GM21825 (cell line): Measurements from ENCODE around the gene AP4E1.
"Not testable (repeated sequence)": the region's sequence is repeated elsewhere in the genome, so short reads cannot be mapped to it uniquely, and the experiment has no call there.

Experiments used
- ATAC-seq: cut with Tn5 transposase; IDR thresholded peaks from one replicate; pipeline ENCODE4 v1.9.1; 2021; ENCODE audit warnings: mild to moderate bottlenecking, moderate library complexity; ENCODE audit not compliant: unreplicated experiment

AP4E1 gene

GRCh38 chr15:50908209-50909009 is at the start of gene AP4E1:
AP4E1 (plus strand) TSS chr15:50908683; CDS start chr15:50908779, 96 bp downstream.
- ATAC-seq = peak; percentile 51

- no peak for ATAC-seq
Observed at GRCh38 chr15:50860824-50861223, 47.7 kb upstream of the AP4E1 start.

- ATAC-seq = no peak
Observed at GRCh38 chr15:50862553-50862952, 45.9 kb upstream of the AP4E1 start.

GRCh38 chr15:50864873-50865272 is 43.6 kb upstream of the AP4E1 start:
- no peak for ATAC-seq

DNA sequence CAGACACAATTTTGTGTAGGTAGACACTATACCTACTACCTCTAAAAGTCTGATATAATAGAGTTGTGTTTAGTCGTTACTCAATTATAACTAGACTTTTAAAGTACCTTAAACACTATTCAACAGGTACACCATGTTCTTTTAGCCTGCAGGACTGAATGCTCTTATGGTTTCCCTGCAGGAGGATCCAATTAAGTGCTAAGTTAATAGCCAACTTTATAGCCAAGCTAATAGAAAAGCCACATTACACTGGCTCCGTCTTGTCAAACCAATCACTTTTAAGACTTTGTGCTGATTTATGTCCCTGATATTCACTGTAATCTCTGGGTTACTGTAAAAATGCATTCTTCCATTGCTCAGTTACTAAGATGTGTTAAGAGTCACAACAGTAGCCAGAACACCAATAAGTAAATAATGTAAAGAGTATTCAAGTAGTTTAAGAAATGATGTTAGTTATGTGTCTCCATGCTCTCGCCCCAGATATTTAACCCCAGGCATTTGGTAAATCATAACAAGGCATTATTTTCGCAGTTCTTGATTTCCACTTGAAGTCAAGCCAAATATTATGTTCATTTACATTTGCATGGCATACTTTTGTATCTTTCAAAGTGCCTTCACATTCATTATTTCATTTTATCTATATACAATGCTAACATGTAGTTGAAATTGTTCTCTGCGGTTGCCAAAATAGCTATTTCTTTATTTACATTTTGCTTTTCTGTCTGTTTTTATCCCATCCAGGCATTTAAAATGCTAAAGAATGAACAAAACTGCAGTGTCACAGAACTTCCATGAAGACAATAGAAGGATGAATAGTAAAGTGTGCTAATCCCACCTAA is 42.7 kb upstream of the AP4E1 start:
- ATAC-seq = no peak

DNA sequence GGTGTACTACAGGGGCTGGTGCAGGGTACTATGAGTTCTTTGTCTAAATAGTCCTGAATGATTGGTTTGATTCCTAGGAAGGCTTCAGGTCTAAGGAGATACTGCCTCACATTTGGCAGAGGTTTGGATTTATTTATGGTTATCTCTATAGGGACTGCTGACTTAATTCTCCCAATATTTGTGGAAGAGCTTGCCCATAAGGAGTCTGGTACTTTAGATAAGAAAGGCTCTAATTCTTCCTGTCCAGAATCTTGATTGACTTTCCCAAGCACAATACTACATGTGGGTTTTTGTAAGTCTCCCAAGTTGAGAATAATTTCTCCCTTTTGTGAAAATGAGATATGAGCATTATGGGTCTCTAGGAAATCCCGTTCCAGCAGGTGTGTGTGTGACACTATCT is 36.7 kb upstream of the AP4E1 start:
- no peak for ATAC-seq

DNA sequence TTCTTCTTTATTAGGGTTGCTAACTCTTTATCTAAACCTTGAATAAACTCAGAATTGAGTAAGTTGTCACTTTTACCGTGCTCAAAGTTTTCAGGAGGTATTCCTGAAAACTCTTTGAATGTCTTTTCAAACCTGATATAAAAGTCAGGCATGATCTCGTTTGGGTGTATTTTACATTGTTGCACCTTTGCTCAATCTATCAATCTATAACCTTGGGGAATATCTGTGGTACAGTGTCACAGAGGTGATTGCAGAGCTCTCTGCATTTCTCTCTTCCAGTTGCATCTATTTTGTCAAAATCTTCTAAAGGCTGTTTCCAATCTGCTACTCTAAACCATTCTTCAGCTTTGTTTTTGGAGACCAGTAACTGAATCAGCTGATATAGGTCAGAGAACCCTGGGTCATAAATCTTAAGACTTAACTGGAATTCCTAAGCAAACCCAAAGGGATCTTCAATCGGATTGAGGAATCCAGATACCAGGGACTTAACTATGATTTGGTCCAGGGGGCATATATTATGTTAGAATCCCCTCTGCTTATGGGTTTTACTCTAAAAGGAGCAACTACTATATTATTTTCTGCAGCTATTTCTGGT is 35.6 kb upstream of the AP4E1 start:
- no peak for ATAC-seq

DNA sequence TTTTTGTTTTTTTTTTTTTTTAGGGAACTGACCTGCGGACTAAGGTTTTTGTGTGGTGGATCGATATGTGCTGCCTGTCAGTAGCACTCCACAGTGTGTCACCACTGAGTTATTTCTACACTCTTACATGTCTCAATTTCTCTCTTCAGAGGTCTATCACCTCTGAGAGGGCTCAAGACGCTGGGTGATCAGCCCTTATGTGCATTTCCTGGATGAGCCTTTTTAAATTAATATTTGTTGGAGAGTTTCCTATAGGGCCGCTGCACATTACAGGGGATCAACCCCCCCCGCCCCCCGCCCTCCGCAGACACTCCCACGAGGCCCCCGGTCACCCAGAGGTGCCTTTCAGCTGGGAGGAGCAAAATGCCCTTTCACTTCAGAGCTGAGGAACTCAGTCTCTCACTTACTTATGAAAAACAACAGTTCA is 34.5 kb upstream of the AP4E1 start:
- no peak for ATAC-seq

GRCh38 chr15:50875238-50875637 is 33.2 kb upstream of the AP4E1 start:
- not testable (repeated sequence) for ATAC-seq

DNA sequence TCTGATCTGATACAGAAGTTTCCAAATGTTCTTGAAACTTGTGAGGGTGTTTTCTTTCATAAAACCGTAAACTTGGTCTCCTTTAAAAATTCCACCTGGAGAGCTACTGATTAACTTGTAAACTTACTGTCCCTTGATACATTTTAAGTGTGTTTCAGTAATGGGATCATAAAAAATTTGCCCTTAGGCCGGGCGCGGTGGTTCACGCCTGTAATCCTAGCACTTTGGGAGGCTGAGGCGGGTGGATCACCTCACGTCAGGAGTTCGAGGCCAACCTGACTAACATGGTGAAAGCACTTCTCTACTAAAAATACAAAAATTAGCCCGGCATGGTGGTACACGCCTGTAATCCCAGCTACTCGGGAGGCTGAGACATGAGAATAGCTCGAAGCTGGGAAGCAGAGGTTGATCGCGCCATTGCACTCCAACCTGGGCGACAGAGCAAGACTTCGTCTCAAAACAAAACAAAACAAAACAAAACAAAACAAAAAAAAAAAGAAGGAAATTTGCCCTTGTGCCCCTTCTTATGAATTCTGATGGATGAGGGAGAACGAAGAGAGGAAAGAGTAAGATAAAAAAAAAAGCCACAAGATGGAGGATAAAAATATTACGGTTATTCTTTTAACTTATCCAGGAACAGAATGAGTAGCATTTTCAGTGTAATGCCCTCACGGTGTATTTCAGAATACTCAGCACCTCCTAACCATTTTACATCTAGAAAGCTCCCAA is 32.1 kb upstream of the AP4E1 start:
- no peak for ATAC-seq

GRCh38 chr15:50876989-50877360 is 31.5 kb upstream of the AP4E1 start:
- no peak for ATAC-seq

- peak; percentile 53 for ATAC-seq
Observed at GRCh38 chr15:50879016-50879617, 29.4 kb upstream of the AP4E1 start.

DNA sequence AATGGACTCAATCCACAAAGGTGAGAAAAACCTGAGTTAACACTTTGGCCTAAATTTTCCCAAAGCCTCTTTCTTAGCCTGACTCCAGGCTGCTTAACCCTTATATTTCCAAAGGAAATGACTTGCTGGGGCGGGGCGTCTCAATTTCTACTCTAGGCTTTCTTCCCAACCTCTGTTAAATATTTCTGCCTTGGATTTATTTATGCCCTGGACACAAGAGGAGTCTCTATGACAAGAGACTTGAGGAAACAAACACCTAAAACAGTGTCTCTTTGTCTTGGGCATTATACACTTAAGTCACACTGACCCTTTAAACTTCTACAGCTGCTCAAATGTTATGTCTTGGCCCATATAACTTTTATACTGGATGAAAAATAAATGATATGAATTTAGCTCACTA is 28.3 kb upstream of the AP4E1 start:
- ATAC-seq = no peak

DNA sequence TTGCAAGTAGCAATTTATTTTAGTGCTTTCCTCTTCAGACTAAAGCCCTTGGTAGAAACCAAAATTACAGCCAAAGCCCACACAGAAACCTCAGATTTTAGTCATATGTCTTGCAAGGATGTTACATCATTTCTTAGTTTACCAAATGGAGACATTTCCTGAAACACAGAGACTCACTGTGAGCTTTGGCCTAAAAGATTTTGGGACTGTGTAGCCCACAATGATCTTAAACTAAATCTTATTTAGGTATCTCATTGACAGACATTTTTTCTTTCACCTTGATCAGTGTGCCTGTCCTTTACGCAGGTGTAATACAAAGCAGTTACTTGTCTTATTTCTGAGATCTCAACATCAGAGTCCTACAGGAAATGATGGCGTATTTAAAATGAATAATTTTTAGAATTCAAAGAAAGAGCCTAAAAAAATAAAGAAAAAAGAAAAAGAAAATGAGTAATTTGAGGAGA is 27.8 kb upstream of the AP4E1 start:
- no peak for ATAC-seq

- no peak for ATAC-seq
Observed at GRCh38 chr15:50881121-50882048, 27.1 kb upstream of the AP4E1 start.

DNA sequence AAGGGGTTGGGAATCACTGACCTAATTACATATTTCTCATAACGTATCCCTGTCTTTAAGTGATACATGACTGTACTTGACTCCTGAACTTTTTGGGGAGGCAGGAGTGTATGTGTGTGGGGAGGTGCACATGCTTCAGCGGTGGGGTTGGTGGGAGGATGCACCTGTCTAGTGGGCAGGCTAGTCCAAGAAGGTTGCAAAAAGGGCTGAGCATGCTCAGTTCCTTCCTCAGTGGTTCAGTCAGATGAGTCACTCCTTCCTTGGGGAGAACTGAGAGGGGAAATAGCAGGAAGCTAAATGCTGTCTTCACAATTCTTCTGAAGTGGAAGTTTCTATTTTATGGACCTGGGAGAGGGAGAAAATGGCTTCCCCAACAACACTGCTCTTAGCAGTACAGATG is 24.6 kb upstream of the AP4E1 start:
- ATAC-seq = no peak

DNA sequence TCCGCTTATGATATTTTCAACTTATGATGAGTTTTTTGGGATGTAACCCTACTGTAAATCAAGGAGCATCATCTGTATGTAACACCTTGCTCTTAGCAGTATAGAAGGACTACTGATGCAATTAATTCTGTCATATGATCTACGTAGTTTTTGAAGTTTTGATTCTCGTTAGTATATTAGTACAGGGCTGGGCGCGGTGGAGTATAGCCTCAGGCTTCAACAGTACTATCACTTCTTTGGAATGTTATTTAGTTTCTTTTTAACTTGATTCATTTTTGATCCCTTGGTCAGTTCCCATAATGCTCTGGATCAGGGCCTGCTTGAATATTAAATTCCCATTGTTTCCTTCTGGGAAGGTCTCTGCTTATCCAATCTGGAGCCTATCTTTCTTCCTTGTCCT is 23.9 kb upstream of the AP4E1 start:
- no peak for ATAC-seq

- no peak for ATAC-seq
Observed at GRCh38 chr15:50886139-50886467, 22.4 kb upstream of the AP4E1 start.

GRCh38 chr15:50886611-50887345 is 21.7 kb upstream of the AP4E1 start:
- ATAC-seq = no peak
